Liver (tissue), 9 donors: ENCODE data around the gene SCRN2. TPM values are rescaled to one million over a fixed set of nuclear protein-coding genes. Genes with fewer than 3 reads are reported as not detected.

ENCODE experiments used
- DNase-seq: peaks from one replicate; pipeline ENCODE4 v3.0.0-alpha.2; 2017; ENCODE audit warnings: low spot score
- H3K27ac ChIP-seq, 2 donors: one replicate each; pipeline ENCODE4 v1.7.0; 2013; ENCODE audit warnings: inconsistent platforms in 2 of 2, low read length in 2 of 2, control low read depth in 1 of 2, low read depth in 1 of 2, mild to moderate bottlenecking in 1 of 2
- H3K27me3 ChIP-seq, 4 donors: one replicate each; pipeline versions ENCODE4 v1.6.1 to v1.7.0; 2013; ENCODE audit warnings: low read length in 3 of 4, inconsistent platforms in 1 of 4, mild to moderate bottlenecking in 1 of 4, moderate library complexity in 1 of 4; ENCODE audit not compliant: control insufficient read depth in 4 of 4, insufficient read depth in 4 of 4
- H3K36me3 ChIP-seq, 4 donors: one replicate each; pipeline versions ENCODE4 v1.6.1 to v1.7.0; 2013; ENCODE audit warnings: low read length in 3 of 4, mild to moderate bottlenecking in 3 of 4, low read depth in 1 of 4, moderate library complexity in 1 of 4; ENCODE audit not compliant: control insufficient read depth in 4 of 4, insufficient read depth in 3 of 4
- H3K4me1 ChIP-seq, 4 donors: one replicate each; pipeline versions ENCODE4 v1.6.1 to v1.7.0; 2013; ENCODE audit warnings: low read length in 3 of 4, mild to moderate bottlenecking in 3 of 4, moderate library complexity in 1 of 4; ENCODE audit not compliant: control insufficient read depth in 4 of 4, insufficient read depth in 4 of 4
- H3K4me3 ChIP-seq, 3 donors: one replicate each; pipeline versions ENCODE4 v1.6.1 to v1.7.0; 2013; ENCODE audit warnings: low read length in 3 of 3, control low read depth in 1 of 3, low read depth in 1 of 3, mild to moderate bottlenecking in 1 of 3
- H3K9ac ChIP-seq, 2 donors: one replicate each; pipeline ENCODE4 v1.7.0; 2013; ENCODE audit warnings: low read length in 2 of 2, mild to moderate bottlenecking in 2 of 2, moderate library complexity in 2 of 2, control low read depth in 1 of 2, low read depth in 1 of 2
- H3K9me3 ChIP-seq, 4 donors: one replicate each; pipeline versions ENCODE4 v1.6.1 to v1.7.0; 2013; ENCODE audit warnings: low read length in 3 of 4; ENCODE audit not compliant: control insufficient read depth in 4 of 4
- CTCF ChIP-seq: fragments of 150-350 bp; IDR thresholded peaks from 2 replicates; pipeline ENCODE4 v1.5.1; 2017; ENCODE audit warnings: improper control_type of control experiment, low read depth, low read length; ENCODE audit not compliant: missing input control
- EGR1 ChIP-seq, 2 donors: IDR thresholded peaks; 2 replicates each; pipeline ENCODE4 v1.6.1; 2016 to 2018; ENCODE audit warnings: antibody characterized with exemption in 2 of 2, low read depth in 2 of 2
- FOXA1 ChIP-seq: IDR thresholded peaks from 2 replicates; pipeline ENCODE4 v1.6.1; 2016; ENCODE audit warnings: antibody characterized with exemption
- FOXA2 ChIP-seq: IDR thresholded peaks from 2 replicates; pipeline ENCODE4 v1.6.1; 2016; ENCODE audit warnings: antibody characterized with exemption
- GABPA ChIP-seq, 2 donors: IDR thresholded peaks in 1 of 2; conservative IDR thresholded peaks in 1 of 2; 2 replicates each; pipeline ENCODE4 v1.6.1; 2016; ENCODE audit warnings: antibody characterized with exemption in 2 of 2, mild to moderate bottlenecking in 1 of 2, moderate library complexity in 1 of 2
- HNF4A ChIP-seq, 2 donors: conservative IDR thresholded peaks; 2 replicates each; pipeline ENCODE4 v1.6.1; 2016; ENCODE audit warnings: antibody characterized with exemption in 2 of 2, mild to moderate bottlenecking in 2 of 2
- HNF4G ChIP-seq: IDR thresholded peaks from 2 replicates; pipeline ENCODE4 v1.6.1; 2016; ENCODE audit warnings: antibody characterized with exemption
- JUND ChIP-seq, 2 donors: IDR thresholded peaks; 2 replicates each; pipeline ENCODE4 v1.6.1; 2016; ENCODE audit warnings: antibody characterized with exemption in 2 of 2
- MAX ChIP-seq: IDR thresholded peaks from 2 replicates; pipeline ENCODE4 v1.6.1; 2016; ENCODE audit warnings: antibody characterized with exemption
- NR2F2 ChIP-seq: IDR thresholded peaks from 2 replicates; pipeline ENCODE4 v1.6.1; 2016; ENCODE audit warnings: antibody characterized with exemption
- RAD21 ChIP-seq, 2 donors: IDR thresholded peaks; 2 replicates each; pipeline ENCODE4 v1.6.1; 2016; ENCODE audit warnings: antibody characterized with exemption in 2 of 2, mild to moderate bottlenecking in 2 of 2
- REST ChIP-seq: IDR thresholded peaks from 2 replicates; pipeline ENCODE4 v1.6.1; 2016; ENCODE audit warnings: antibody characterized with exemption, mild to moderate bottlenecking
- RXRA ChIP-seq, 2 donors: IDR thresholded peaks; 2 replicates each; pipeline ENCODE4 v1.6.1; 2017 to 2018; ENCODE audit warnings: antibody characterized with exemption in 2 of 2, mild to moderate bottlenecking in 1 of 2
- SP1 ChIP-seq: IDR thresholded peaks from 2 replicates; pipeline ENCODE4 v1.6.1; 2018; ENCODE audit warnings: antibody characterized with exemption, mild to moderate bottlenecking
- TAF1 ChIP-seq: conservative IDR thresholded peaks from 2 replicates; pipeline ENCODE4 v1.6.1; 2016; ENCODE audit warnings: antibody characterized with exemption, mild to moderate bottlenecking
- YY1 ChIP-seq: IDR thresholded peaks from 2 replicates; pipeline ENCODE4 v1.6.1; 2016; ENCODE audit warnings: antibody characterized with exemption, mild to moderate bottlenecking
- ZBTB33 ChIP-seq: IDR thresholded peaks from 2 replicates; pipeline ENCODE4 v1.6.1; 2016; ENCODE audit warnings: antibody characterized with exemption
- WGBS: extraction: QIAGEN DNeasy Blood & Tissue Kit; methylation state at CpG from one replicate; pipeline ENCODE4 v1.1.7; 2013; 5-methylcytosine and 5-hydroxymethylcytosine counted together
- polyA plus RNA-seq, 2 donors: library from polyadenylated mRNA; stranded (reverse) in 1 of 2; unstranded in 1 of 2; fragments of 200-250 nt in 1 of 2; fragments of >200 nt in 1 of 2; fragmentation: Nextera tagmentation in 1 of 2; extraction: Ambion mirVana in 1 of 2; gene quantifications; one replicate each; pipeline versions ENCODE4 v1.2.1 to v1.2.3, GENCODE V29; 2013 to 2015
- total RNA-seq, 2 donors: library from RNA; depleted of rRNA; stranded (reverse); fragments of >200 nt; gene quantifications; one replicate each; pipeline ENCODE4 v1.2.3, GENCODE V29; 2014
- donor health status: healthy.
- donor health status: healthy.
- donor health status: healthy.
- donor health status: healthy.
- donor health status: healthy.

SCRN2 gene
- total and polyA plus RNA-seq, 4 donors, result 17.8 to 27.4 (median 20.3) TPM

GRCh38 chr17:47851764-47852112 lies 10.7 kb upstream of the SCRN2 start (continued):
- TF ChIP-seq REST, result no peak

GRCh38 chr17:47850692-47851573 lies 9.9 kb upstream of the SCRN2 start, which contains the start of gene SP6:
Gene SP6, minus strand, starts transcription at chr17:47851163. Its CDS starts 2,734 bp downstream, at chr17:47848429.
- DNase-seq, result peak; percentile 56
- TF ChIP-seq FOXA2 (no peak), RXRA (IDR thresholded peaks at IDR 0.05) (no peak), CTCF (peak; percentile 15), HNF4G (no peak), GABPA (IDR thresholded peaks at IDR 0.05 in 1 of 2, conservative IDR thresholded peaks at IDR 0.05 in 1 of 2) (no peak), RAD21 (IDR thresholded peaks at IDR 0.05) (peak in 1 of 2 donors; percentile 48), YY1 (no peak)
- no peaks in the 10 kb centered on the region for H3K36me3 ChIP-seq
- H3K9me3 ChIP-seq, result no peaks in the 10 kb centered on the region
- H3K4me1 ChIP-seq, result peaks cover 3 to 17% (median 11%) of the 10 kb centered on the region in 4 donors
- no peak within 1 kb of the TSS for H3K9ac ChIP-seq
- peak within 1 kb of the TSS in 1 of 3 donors; percentile 13 for H3K4me3 ChIP-seq
- no peak within 1 kb of the TSS for H3K27ac ChIP-seq
- H3K27me3 ChIP-seq, result peaks cover 0 to 23% (median 12%) of the 10 kb centered on the region in 4 donors
- 8% methylated on average over 71 of the region's 71 CpGs for WGBS

- 53% methylated on average over 9 of the region's 9 CpGs for WGBS
- Histone ChIP-seq H3K36me3 (no peaks in the 10 kb centered on the region), H3K9ac (no peak overlapping the region), H3K4me1 (peaks cover 3 to 17% (median 11%) of the 10 kb centered on the region in 4 donors), H3K27me3 (peaks cover 0 to 23% (median 12%) of the 10 kb centered on the region in 4 donors), H3K27ac (no peak overlapping the region), H3K9me3 (no peaks in the 10 kb centered on the region), H3K4me3 (peak overlapping the region in 1 of 3 donors; percentile 13)
- no peak for TF ChIP-seq YY1
- no peak for TF ChIP-seq REST
- TF ChIP-seq HNF4G, result no peak
- TF ChIP-seq JUND (IDR thresholded peaks at IDR 0.05), result no peak
- TF ChIP-seq RXRA (IDR thresholded peaks at IDR 0.05), result no peak
- TF ChIP-seq SP1, result no peak
- TF ChIP-seq FOXA2, result no peak
- no peak for TF ChIP-seq FOXA1
- TF ChIP-seq HNF4A (conservative IDR thresholded peaks at IDR 0.05), result no peak
- no peak for TF ChIP-seq TAF1
- TF ChIP-seq ZBTB33, result no peak
- no peak for TF ChIP-seq MAX
- TF ChIP-seq RAD21 (IDR thresholded peaks at IDR 0.05), result no peak
- TF ChIP-seq EGR1 (IDR thresholded peaks at IDR 0.05; ENCODE audit: low read depth in 2 of 2), result no peak
- TF ChIP-seq NR2F2, result no peak
- DNase-seq, result no peak
Measured at GRCh38 chr17:47850373-47850691, 9.3 kb upstream of the SCRN2 start.
